SU-DHL-6 (cell line): ENCODE measurements around the gene PUS1.

ENCODE experiments used
- CTCF ChIP-seq: fragments of 200-600 bp; sonication (generic); IDR thresholded peaks from one replicate; pipeline ENCODE4 v1.5.1; 2017; ENCODE audit warnings: antibody characterized with exemption, mild to moderate bottlenecking, low read length, moderate library complexity; ENCODE audit not compliant: insufficient read depth, poor library complexity, severe bottlenecking
- EZH2phosphoT487 ChIP-seq: fragments of 200-600 bp; sonication (generic), shearing (Covaris generic); conservative IDR thresholded peaks from 2 replicates; pipeline ENCODE4 v1.6.1; 2018; ENCODE audit warnings: mild to moderate bottlenecking, antibody characterized with exemption, low read length, moderate library complexity, mixed read lengths

- TF ChIP-seq CTCF (no peak), EZH2phosphoT487 (no peak)
These were observed 19.3 kb upstream of the PUS1 start for GRCh38 chr12:131909752-131910219.
